ENCODE measurements around the gene EGFR. TPM values are rescaled to one million over a fixed set of nuclear protein-coding genes. Genes with fewer than 3 reads are reported as not detected.

Gene EGFR
- total and polyA plus RNA-seq, 2 experiments from 2014 or later: 21.6 to 51.0 TPM

- WGBS (ENCODE audit: low lambda C conversion rate, missing lambda C conversion rate): 95% methylated on average over 2 of the region's 2 CpGs
- Histone ChIP-seq H3K9me3 (ENCODE audit: low read depth) (no peaks in the 10 kb centered on the region), H3K4me1 (ENCODE audit: insufficient read depth) (peaks cover 21% of the 10 kb centered on the region), H4K20me1 (ENCODE audit: insufficient read depth, poor library complexity, severe bottlenecking) (no peaks in the 10 kb centered on the region), H3K36me3 (replicated peaks; ENCODE audit: insufficient read depth, low read depth) (no peaks in the 10 kb centered on the region), H3K9me2 (replicated peaks; ENCODE audit: insufficient read depth) (no peaks in the 10 kb centered on the region), H3K79me2 (peaks cover 89% of the 10 kb centered on the region), H3K4me3 (no peak overlapping the region), H3K27me3 (no peaks in the 10 kb centered on the region), H2AFZ (no peak overlapping the region), H3K27ac (no peak overlapping the region), H3K4me2 (no peak overlapping the region)
- no peak for DNase-seq (ENCODE audit: low spot score)
- TF ChIP-seq CTCF (IDR thresholded peaks at IDR 0.05; ENCODE audit: poor library complexity): no peak
- no peak for TF ChIP-seq EZH2phosphoT487 (IDR thresholded peaks at IDR 0.05; ENCODE audit: low read depth, severe bottlenecking, unreplicated experiment)
- TF ChIP-seq EZH2 (IDR thresholded peaks at IDR 0.05; ENCODE audit: borderline replicate concordance): no peak
Measured at GRCh38 chr7:55052081-55052480, 33.3 kb downstream of the EGFR start.

DNA sequence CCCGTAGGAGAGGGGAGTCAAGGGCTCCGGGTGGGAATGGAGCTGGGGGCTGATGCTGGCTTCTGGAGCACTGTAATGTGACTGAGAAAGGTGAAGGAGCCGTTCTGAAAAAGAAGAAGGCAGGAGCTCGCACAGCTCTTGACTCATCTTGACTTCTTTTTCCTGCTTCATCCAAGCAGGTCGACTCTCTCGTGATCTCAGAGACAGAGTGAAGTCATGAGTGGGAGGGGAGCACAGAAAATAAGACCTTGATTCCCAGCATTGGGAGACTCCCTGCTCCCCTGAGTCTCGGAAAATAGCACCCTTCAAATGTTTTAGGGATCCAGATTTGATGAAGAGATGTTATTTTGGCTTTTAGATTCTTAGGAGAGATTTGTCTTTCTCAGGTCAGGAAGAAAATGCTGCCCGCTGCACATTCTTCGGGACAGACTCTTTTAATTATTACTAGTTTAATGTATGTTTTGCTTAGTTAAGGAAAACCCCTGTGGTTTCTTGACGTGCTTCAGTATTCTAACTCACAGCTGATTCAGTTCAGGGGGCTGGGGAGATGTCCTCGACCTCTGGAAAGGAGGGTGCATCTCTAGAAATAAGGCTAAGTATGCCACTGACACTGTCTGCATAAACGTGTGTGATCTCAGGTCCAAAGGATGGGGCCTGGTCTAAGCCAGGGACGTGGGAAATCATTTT is 34.1 kb downstream of the EGFR start:
- H3K4me2 ChIP-seq: no peak overlapping the region
- peaks cover 89% of the 10 kb centered on the region for H3K79me2 ChIP-seq
- H3K9me2 ChIP-seq (replicated peaks; ENCODE audit: insufficient read depth): no peaks in the 10 kb centered on the region
- no peaks in the 10 kb centered on the region for H3K27me3 ChIP-seq
- TF ChIP-seq EZH2 (IDR thresholded peaks at IDR 0.05; ENCODE audit: borderline replicate concordance) (no peak), EZH2phosphoT487 (IDR thresholded peaks at IDR 0.05; ENCODE audit: low read depth, severe bottlenecking, unreplicated experiment) (no peak), CTCF (IDR thresholded peaks at IDR 0.05; ENCODE audit: poor library complexity) (no peak)
- H3K27ac ChIP-seq: peak overlapping the region; percentile 77
- no peaks in the 10 kb centered on the region for H4K20me1 ChIP-seq (ENCODE audit: insufficient read depth, poor library complexity, severe bottlenecking)
- no peak overlapping the region for H2AFZ ChIP-seq
- DNase-seq (ENCODE audit: low spot score): no peak
- no peak overlapping the region for H3K4me3 ChIP-seq
- no peaks in the 10 kb centered on the region for H3K36me3 ChIP-seq (replicated peaks; ENCODE audit: insufficient read depth, low read depth)
- 86% methylated on average over 13 of the region's 13 CpGs for WGBS (ENCODE audit: low lambda C conversion rate, missing lambda C conversion rate)
- H3K9me3 ChIP-seq (ENCODE audit: low read depth): no peaks in the 10 kb centered on the region
- peaks cover 13% of the 10 kb centered on the region for H3K4me1 ChIP-seq (ENCODE audit: insufficient read depth)

DNA sequence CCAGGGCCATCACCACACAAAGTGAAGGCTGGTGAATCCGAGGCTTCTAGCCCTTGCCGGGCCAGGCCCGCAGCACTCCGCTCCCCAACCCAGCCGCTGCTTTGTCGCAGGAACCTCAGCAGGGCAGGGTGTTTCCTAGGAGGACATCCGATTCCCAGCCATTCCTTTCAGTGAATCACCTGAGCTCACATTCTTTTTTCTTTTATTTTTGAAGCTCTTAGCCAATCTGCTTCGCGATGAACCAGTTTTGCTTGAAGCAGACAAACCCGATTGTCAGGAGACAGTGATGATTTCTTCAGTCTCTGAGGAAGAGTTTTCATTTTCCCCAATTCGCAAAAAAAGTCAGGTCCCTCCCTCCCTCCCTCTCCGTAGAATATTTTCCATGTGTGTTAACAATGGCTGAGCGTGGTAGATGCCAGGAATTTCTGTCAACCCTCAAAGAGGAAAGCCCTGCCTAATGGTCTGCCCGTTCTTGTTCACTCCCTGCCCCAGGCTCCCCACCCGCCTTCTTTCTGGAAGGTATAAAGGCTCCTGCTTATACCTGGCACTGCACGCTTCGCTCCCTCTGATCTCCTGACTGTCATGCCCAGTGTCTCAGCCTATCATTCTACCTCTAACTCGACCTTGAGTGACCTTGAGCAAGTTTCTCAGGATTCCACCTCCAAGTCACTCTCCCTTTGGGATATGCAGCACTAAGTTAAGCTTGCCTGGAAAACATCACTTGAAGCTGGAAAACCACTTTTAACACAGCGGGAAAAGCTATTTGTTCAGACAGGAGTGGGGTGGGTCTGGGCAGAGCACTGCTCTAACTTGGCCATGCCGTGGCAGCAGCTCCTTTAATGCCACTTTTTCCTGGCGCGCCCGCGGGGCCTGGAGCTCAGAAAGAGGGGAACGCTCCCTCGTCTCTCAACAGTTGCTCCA is 35.1 kb downstream of the EGFR start:
- DNase-seq (ENCODE audit: low spot score): no peak
- no peak overlapping the region for H3K4me2 ChIP-seq
- H2AFZ ChIP-seq: no peak overlapping the region
- H4K20me1 ChIP-seq (ENCODE audit: insufficient read depth, poor library complexity, severe bottlenecking): no peaks in the 10 kb centered on the region
- no peaks in the 10 kb centered on the region for H3K36me3 ChIP-seq (replicated peaks; ENCODE audit: insufficient read depth, low read depth)
- no peaks in the 10 kb centered on the region for H3K9me2 ChIP-seq (replicated peaks; ENCODE audit: insufficient read depth)
- H3K4me3 ChIP-seq: no peak overlapping the region
- H3K27me3 ChIP-seq: no peaks in the 10 kb centered on the region
- H3K79me2 ChIP-seq: peaks cover 88% of the 10 kb centered on the region
- 82% methylated on average over 26 of the region's 26 CpGs for WGBS (ENCODE audit: low lambda C conversion rate, missing lambda C conversion rate)
- TF ChIP-seq EZH2phosphoT487 (IDR thresholded peaks at IDR 0.05; ENCODE audit: low read depth, severe bottlenecking, unreplicated experiment) (no peak), CTCF (IDR thresholded peaks at IDR 0.05; ENCODE audit: poor library complexity) (no peak), EZH2 (IDR thresholded peaks at IDR 0.05; ENCODE audit: borderline replicate concordance) (no peak)
- no peaks in the 10 kb centered on the region for H3K9me3 ChIP-seq (ENCODE audit: low read depth)
- H3K27ac ChIP-seq: peak overlapping the region; percentile 77
- H3K4me1 ChIP-seq (ENCODE audit: insufficient read depth): peaks cover 3% of the 10 kb centered on the region

All from hepatocyte (in vitro differentiated cells).